ENCODE results near the gene EPB41L4B.

EPB41L4B gene

DNA sequence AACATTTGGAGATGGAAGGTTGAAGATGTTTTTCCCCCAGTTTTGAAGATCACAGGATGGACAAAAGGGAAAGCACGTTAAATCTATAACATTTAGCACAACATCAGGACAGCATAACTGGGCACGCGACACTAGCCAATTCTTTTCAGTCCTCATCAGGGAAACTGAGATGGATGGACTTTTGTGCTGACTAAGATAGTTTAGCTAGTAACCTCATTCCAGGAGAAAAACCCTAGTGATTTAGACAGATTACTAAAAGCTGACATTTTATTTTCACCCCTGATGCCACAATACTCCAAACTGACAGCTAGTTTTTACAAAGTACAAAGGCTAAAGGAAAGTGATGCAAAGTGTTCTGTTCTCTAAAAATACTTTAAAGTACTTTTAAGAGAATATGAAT lies 53.3 kb downstream of the EPB41L4B start:
- DNase-seq: no peak

GRCh38 chr9:109264877-109265587 lies 55.8 kb downstream of the EPB41L4B start:
- DNase-seq: no peak

GRCh38 chr9:109263358-109263757 lies 57.5 kb downstream of the EPB41L4B start:
- no peak for DNase-seq

GRCh38 chr9:109258481-109259302 lies 62.2 kb downstream of the EPB41L4B start:
- DNase-seq: no peak

- no peak for DNase-seq
These were observed 64.5 kb downstream of the EPB41L4B start for GRCh38 chr9:109256336-109256735.

DNA sequence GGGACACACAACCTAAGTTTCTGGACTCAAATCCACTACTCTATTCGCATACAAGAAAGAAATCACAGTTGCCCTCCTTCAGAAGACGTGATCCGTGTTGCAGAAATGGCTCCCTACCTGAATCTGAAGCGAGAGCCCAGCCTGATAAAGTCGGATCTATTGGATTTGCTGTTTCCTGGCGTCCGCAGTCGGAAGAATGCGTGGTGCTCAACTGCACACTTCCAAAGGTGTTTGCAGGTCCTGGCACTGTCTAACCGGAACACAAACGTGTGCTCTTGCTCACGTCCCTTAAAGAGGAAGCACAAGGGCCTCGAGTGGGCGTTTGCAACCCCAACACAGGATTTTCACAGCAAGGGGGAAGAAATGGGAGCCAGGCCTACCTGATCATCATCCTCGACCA lies 65.5 kb downstream of the EPB41L4B start:
- DNase-seq: no peak

- DNase-seq: peak; percentile 57 to 71
These were observed 66.5 kb downstream of the EPB41L4B start for GRCh38 chr9:109254317-109254716.

DNA sequence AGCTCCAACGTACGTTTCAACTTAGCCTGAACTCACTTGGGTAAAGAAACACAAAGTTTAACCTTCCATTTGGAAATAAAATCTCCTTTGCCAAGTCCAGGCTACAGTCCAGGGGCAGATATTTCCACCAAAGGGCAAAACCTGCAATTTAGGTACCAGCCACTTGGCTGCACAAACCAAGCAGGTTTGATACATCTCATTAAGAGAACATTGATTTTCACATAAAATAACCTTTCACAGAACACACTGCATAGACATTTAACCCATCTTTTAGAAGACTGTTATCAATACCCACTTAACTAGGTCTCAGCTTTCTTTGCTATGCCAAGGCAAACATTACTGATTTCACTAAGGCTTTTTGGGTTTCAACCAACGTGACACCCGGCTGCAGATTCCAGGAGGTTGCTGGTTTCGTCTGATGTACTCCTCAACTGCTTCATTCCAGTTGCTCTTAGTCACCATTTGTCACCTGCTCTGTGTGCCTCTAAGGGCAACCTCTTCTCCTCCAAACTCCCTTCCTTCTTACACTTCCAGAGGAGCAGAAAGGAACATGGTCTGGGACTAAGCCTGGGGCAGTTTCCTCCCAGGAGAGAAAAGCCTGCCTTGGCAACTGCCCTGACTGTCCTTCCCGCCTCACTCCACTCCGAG lies 67.1 kb downstream of the EPB41L4B start:
- no peak for DNase-seq

GRCh38 chr9:109253241-109253636 lies 67.6 kb downstream of the EPB41L4B start:
- DNase-seq: no peak

DNA sequence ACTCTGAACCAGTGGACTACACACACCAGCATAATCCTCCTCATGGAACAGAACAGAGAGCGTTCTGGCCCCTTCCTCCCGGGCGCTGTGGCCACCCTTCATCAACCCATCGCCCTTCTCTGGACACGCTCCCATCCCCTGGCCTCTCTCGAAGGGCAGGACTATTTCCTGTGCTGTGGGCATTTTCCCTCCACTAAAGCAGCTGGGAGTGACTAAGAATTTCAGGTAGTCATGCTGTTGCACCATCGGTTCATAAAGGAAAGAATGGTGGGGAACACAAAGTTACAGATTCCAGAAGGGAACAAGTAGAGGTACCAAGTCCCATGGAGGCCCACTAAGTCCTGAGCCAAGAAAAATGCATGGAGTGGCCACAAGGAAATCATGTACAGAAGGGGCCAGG lies 68.6 kb downstream of the EPB41L4B start:
- DNase-seq: no peak

DNA sequence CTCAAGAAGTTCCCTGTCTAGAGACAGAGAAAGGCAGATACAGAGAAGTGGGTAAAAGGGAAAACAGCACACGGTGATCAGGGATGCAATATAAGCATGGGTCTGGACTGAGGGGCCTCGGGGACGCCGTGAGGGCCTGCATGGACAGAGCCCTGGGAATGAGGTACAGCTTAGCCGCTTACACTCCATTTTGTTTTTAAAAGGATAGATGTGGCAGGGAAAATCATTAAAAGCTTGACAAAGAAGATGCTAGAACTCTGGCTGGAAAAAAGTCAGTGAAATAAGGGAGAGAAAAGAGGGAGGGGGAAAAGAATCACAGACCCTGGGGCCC lies 69.1 kb downstream of the EPB41L4B start:
- no peak for DNase-seq

GRCh38 chr9:109251080-109251775 lies 69.6 kb downstream of the EPB41L4B start:
- DNase-seq: peak; percentile 37 to 44

GRCh38 chr9:109250771-109251079 lies 70.1 kb downstream of the EPB41L4B start:
- no peak for DNase-seq

GRCh38 chr9:109250311-109250741 lies 70.5 kb downstream of the EPB41L4B start:
- DNase-seq: no peak

DNA sequence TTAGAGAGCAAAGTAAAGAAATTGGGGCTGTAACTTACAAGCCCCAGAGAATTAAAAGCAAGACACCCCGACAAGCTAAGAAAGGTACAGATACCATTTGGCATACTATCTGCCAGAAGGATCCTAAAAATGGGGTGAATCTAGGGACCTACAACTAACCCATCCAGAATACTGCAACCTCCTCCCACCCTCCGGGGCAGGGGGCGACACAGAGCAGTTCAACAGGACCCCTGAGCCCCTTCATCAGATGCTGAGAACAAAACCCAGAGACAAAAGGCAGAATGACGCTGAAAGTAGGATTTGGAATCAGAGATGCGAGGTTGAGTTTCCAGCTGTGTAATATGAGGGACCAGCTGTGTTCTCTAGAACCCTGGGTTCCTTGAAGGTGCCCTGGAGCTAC lies 71.2 kb downstream of the EPB41L4B start:
- DNase-seq: no peak

GRCh38 chr9:109248133-109248581 lies 72.7 kb downstream of the EPB41L4B start:
- no peak for DNase-seq

GRCh38 chr9:109247228-109247627 lies 73.6 kb downstream of the EPB41L4B start:
- no peak for DNase-seq

- DNase-seq: no peak
These were observed 74.3 kb downstream of the EPB41L4B start for GRCh38 chr9:109246533-109246932.

DNA sequence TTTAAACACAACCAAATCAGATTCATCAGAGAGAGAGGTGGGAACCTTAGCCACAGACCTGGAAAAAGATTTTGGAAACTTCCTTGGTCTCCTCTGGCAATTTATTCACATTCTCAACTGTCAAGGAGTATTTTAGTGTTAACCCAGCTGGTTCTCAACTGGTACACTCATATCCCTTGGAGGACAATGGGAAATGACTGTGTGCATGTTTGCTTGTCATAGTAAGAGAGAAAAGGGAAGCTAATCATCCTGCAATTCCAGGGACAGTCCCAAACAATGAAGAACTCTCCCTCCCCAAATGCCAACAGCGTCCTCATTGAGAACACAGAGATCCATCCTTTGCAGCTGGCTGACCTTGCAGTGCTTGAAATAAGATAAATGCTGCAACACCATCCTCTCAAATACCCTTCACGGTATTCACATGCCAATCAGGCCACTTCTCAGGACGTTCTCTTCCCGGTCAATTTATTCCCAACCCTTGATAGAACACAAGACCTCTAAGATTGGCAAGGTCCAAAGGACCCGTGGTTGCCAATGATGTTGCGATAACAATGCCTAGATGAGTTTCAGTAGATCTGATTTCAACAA lies 75.5 kb downstream of the EPB41L4B start:
- no peak for DNase-seq

GRCh38 chr9:109244179-109245132 lies 76.4 kb downstream of the EPB41L4B start:
- peak; percentile 15 to 81 for DNase-seq

DNA sequence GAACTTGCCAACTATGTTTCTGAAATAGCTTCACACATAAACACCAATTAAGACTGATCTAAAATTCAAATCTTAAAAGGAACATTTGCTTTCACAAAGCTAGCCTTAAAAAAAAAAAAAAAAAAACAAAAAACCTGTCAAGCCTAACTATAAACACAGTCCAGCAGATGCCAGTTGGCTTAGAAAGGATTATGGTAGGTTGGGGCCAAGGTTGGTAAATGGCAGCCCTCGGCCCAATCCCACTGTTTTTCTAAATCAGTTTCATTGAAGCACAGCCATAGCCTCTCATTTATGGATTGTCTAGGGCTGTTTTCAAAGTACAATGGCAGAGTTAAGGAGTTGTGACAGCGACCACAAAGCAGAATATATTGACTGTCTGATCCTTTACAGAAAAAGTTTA lies 78.1 kb downstream of the EPB41L4B start:
- DNase-seq: no peak

DNA sequence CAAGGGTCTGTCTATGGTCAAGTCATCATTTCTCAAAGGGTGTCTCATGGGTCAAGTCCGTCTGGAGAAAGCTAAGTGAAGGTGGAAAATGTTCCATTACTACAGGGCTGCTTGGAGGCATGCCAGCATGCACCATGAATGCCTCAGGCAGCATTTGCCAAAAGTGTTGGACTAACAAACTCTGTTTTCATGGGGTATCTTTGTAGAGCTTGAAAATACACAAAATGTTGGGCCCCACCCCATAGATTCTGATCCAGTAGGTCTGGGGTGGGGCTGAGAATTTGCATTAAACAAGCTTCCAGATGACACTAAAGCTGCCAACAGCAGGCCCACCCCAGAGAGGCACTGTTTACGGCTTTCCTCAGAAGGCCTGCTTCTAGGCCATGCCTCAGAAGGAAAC lies 78.8 kb downstream of the EPB41L4B start:
- DNase-seq: no peak

All from inflammatory macrophage treated with lipopolysaccharide for 1 hour (primary cell).